Urinary bladder (tissue), 4 donors: ENCODE results near the gene VPS13C. TPM values are rescaled to one million over a fixed set of nuclear protein-coding genes. Genes with fewer than 3 reads are reported as not detected.

Experiments
- DNase-seq: peaks from one replicate; pipeline ENCODE4 v3.0.0-alpha.2; 2015; ENCODE audit errors: extremely low spot score
- H3K27ac ChIP-seq: one replicate; pipeline ENCODE4 v1.5.1; 2013; ENCODE audit warnings: low read depth, mild to moderate bottlenecking, moderate library complexity
- H3K36me3 ChIP-seq: one replicate; pipeline ENCODE4 v1.6.1; 2013; ENCODE audit warnings: mild to moderate bottlenecking, moderate library complexity; ENCODE audit not compliant: insufficient read depth
- H3K4me1 ChIP-seq: one replicate; pipeline ENCODE4 v1.6.1; 2013; ENCODE audit warnings: mild to moderate bottlenecking, moderate library complexity; ENCODE audit not compliant: insufficient read depth
- H3K4me3 ChIP-seq: one replicate; pipeline ENCODE4 v1.5.1; 2013; ENCODE audit warnings: low read depth, low read length
- WGBS: extraction: QIAGEN DNeasy Blood & Tissue Kit; methylation state at CpG from one replicate; pipeline ENCODE4 v1.1.7; 2013; 5-methylcytosine and 5-hydroxymethylcytosine counted together
- polyA plus RNA-seq: library from polyadenylated mRNA; stranded (reverse); fragments of 200-250 nt; gene quantifications from one replicate; pipeline ENCODE4 v1.2.3, GENCODE V29; 2013
- total RNA-seq: library from RNA; depleted of rRNA; stranded (reverse); fragments of >200 nt; gene quantifications from one replicate; pipeline ENCODE4 v1.2.3, GENCODE V29; 2014
- donor health status: healthy with polysubstance abuse.
- donor health status: healthy.

The VPS13C gene
- total and polyA plus RNA-seq, 2 donors = 19.5 to 202 TPM

DNA sequence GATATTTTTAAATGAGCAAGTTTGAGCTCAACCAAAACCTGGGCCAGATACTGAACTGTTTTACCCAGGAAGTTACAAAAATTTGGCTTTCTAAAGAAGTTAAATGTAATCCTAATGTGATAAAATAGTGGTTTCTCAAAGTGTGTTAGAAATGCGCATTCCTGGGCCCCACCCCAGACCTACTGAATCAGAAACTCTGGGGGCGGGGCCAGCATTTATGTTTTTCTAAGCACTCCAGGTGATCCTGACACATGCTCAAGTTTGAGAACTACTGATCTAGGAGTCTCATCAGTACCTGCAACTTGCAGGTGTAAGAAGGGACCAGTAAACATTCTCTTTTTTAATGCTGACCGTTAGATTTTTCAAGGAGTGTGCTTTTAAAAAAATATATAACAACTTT lies 190.6 kb downstream of the VPS13C start:
- Histone ChIP-seq H3K4me1 (no peaks in the 10 kb centered on the region), H3K4me3 (no peak overlapping the region), H3K36me3 (peaks cover 2% of the 10 kb centered on the region), H3K27ac (no peak overlapping the region)
- no peak for DNase-seq
- 95% methylated on average over 3 of the region's 3 CpGs for WGBS

- Histone ChIP-seq H3K4me3 (no peak overlapping the region), H3K36me3 (no peaks in the 10 kb centered on the region), H3K27ac (no peak overlapping the region), H3K4me1 (no peaks in the 10 kb centered on the region)
- WGBS = 97% methylated on average over 3 of the region's 3 CpGs
- no peak for DNase-seq
Measured at GRCh38 chr15:61861962-61862361, 198.3 kb downstream of the VPS13C start.

GRCh38 chr15:61857169-61857829 lies 202.9 kb downstream of the VPS13C start:
- DNase-seq = no peak
- Histone ChIP-seq H3K27ac (no peak overlapping the region), H3K36me3 (no peaks in the 10 kb centered on the region), H3K4me3 (no peak overlapping the region), H3K4me1 (no peaks in the 10 kb centered on the region)
- WGBS = 79% methylated on average over 8 of the region's 8 CpGs

GRCh38 chr15:61856295-61856694 lies 204.0 kb downstream of the VPS13C start:
- Histone ChIP-seq H3K36me3 (no peaks in the 10 kb centered on the region), H3K4me1 (no peaks in the 10 kb centered on the region), H3K4me3 (no peak overlapping the region), H3K27ac (no peak overlapping the region)
- no peak for DNase-seq
- 91% methylated on average over 1 of the region's 1 CpG for WGBS

DNA sequence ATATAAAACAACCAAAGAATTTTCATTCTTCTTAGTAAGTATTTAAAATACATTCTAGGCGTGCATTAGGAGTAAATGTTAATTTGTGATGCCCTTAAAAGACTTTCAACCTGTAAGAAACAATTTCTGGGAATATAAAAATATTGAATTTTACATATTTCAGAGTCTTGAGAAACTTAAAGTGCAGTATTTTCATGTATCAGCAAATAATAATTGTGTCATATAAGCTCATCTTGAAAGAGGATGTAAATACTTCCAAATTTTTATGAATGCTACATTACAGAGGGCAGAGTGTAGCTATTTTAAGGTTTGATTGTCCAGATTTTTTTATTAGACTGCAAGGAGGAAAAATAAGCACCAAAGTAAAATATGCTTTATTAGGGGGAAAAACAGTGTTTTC lies 207.1 kb downstream of the VPS13C start:
- Histone ChIP-seq H3K4me1 (no peaks in the 10 kb centered on the region), H3K4me3 (no peak overlapping the region), H3K36me3 (no peaks in the 10 kb centered on the region), H3K27ac (no peak overlapping the region)
- WGBS = 95% methylated on average over 1 of the region's 1 CpG
- DNase-seq = no peak

- Histone ChIP-seq H3K27ac (no peak overlapping the region), H3K4me1 (no peaks in the 10 kb centered on the region), H3K36me3 (no peaks in the 10 kb centered on the region), H3K4me3 (no peak overlapping the region)
- no peak for DNase-seq
- WGBS = 82% methylated on average over 4 of the region's 4 CpGs
Measured at GRCh38 chr15:61851955-61852354, 208.3 kb downstream of the VPS13C start.

DNA sequence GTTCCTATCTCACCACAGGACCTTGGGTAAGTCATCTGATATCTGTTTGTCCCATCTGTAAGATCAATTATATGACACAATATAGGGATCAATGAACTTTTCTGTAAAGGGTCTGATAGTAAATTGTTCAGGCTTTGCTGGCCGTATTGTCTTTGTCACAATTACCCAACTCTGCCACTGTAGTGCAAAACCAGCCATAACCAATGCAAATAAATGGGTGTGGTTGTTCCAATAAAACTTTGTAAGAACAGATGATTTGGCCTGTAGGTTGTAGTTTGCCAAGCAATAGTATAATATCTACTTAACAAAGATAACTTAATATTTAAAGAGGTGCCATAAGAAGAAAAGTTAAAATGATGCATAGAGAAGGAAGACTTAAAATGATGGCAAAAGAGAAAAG lies 210.8 kb downstream of the VPS13C start:
- no peaks in the 10 kb centered on the region for H3K36me3 ChIP-seq
- H3K4me3 ChIP-seq = no peak overlapping the region
- DNase-seq = no peak
- 90% methylated on average over 1 of the region's 1 CpG for WGBS
- H3K4me1 ChIP-seq = no peaks in the 10 kb centered on the region
- no peak overlapping the region for H3K27ac ChIP-seq

GRCh38 chr15:61841466-61841865 lies 218.8 kb downstream of the VPS13C start:
- H3K27ac ChIP-seq = no peak overlapping the region
- WGBS = 85% methylated on average over 9 of the region's 9 CpGs
- no peaks in the 10 kb centered on the region for H3K4me1 ChIP-seq
- H3K36me3 ChIP-seq = no peaks in the 10 kb centered on the region
- no peak for DNase-seq
- H3K4me3 ChIP-seq = no peak overlapping the region

DNA sequence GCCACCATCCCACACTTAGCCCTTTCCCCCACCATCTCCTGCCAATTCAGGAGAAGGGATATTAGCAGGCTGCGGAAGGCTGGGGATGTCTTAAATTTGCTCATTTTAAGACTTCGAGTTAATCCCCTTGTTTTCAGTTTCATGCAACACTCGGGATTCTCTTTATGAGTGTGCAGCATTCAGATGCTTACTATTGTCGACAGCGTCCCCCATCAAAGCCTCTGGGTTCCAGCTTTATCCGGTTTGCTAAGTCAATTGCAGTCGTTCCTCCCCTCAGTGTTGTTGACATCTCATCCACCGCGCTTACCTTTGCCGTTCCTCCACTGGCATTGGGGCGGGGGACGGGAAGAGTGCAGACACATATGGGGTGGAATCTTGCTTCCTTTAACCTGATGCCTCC lies 220.2 kb downstream of the VPS13C start:
- DNase-seq = no peak
- H3K4me1 ChIP-seq = no peaks in the 10 kb centered on the region
- 48% methylated on average over 12 of the region's 12 CpGs for WGBS
- no peak overlapping the region for H3K4me3 ChIP-seq
- no peaks in the 10 kb centered on the region for H3K36me3 ChIP-seq
- H3K27ac ChIP-seq = no peak overlapping the region

DNA sequence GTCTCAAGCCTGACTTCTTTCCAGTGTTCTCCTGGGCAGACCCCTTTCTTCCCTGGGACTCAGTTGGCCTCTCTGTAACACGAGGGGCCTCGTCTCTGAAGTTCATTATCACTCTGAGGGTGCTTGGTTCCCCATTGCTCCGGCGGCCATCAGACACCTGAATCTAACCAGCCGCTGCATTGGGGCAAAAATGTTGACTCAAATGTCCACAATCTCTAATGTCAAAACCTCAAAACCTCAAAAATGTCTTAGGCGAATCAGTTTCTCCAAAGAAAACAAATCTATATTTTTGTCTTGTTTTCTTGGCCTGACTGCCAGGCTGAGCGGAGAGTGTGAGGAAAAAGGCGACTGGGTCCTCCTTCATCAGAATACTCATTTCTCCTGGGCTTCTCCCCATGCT lies 220.7 kb downstream of the VPS13C start:
- Histone ChIP-seq H3K4me1 (no peaks in the 10 kb centered on the region), H3K36me3 (no peaks in the 10 kb centered on the region), H3K27ac (no peak overlapping the region), H3K4me3 (no peak overlapping the region)
- no peak for DNase-seq
- WGBS = 88% methylated on average over 8 of the region's 8 CpGs

DNA sequence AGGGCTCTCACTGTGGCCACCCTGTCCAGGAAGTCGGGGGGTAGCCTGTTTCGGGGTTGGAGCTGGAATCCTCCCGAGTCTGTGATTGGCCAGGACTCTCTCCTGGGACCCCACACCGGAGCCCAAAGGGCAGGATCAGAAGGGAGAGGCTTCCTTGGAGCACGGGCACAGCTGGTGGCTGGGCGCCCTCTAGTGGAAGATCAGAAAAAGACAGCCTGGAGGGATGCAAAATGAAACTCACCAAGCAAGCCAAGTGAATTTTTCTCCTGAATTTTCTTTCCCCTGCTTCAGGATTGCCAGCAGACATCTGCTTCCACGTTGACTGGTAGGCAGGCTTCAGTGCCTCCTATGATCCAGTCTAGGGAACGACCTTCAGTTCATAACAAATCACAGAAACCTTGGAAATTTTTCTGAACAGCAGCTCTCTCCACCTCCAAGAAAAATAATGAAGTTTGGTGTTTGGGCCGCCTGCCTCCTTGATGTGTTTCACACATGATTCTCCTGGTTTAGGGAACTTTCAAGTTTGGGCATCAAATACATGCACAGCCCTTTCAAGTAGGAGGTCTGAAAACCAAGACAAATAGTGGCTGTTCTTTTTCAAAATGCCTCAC lies 224.6 kb downstream of the VPS13C start:
- WGBS = 9% methylated on average over 9 of the region's 9 CpGs
- DNase-seq = no peak
- no peak overlapping the region for H3K4me3 ChIP-seq
- H3K36me3 ChIP-seq = no peaks in the 10 kb centered on the region
- H3K27ac ChIP-seq = no peak overlapping the region
- H3K4me1 ChIP-seq = no peaks in the 10 kb centered on the region

DNA sequence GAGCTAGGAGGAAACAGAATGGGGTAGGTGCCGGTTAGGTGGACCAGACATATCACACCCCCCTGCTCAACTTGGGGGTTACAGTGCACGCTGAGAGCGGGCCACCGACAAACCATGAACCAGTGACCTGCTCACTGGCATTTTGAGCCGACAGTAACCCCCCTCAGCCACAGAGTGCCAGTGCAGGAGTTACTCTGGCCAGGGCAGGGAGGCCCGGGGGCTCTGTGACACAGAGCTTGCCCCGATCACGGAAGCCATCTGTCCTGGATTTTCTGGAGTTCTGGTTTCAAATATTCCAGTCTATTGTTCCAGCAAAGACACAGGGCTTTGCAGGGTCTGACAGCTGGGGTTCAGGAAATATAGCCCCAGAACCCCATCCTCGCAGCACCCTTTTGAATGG lies 225.2 kb downstream of the VPS13C start:
- Histone ChIP-seq H3K4me1 (no peaks in the 10 kb centered on the region), H3K36me3 (no peaks in the 10 kb centered on the region), H3K27ac (no peak overlapping the region), H3K4me3 (no peak overlapping the region)
- 82% methylated on average over 9 of the region's 9 CpGs for WGBS
- DNase-seq = no peak

- no peak overlapping the region for H3K4me3 ChIP-seq
- no peak overlapping the region for H3K27ac ChIP-seq
- DNase-seq = peak; percentile 55
- 26% methylated on average over 16 of the region's 16 CpGs for WGBS
- no peaks in the 10 kb centered on the region for H3K4me1 ChIP-seq
- H3K36me3 ChIP-seq = no peaks in the 10 kb centered on the region
Measured at GRCh38 chr15:61834076-61834697, 226.1 kb downstream of the VPS13C start.

GRCh38 chr15:61832223-61832622 lies 228.0 kb downstream of the VPS13C start:
- DNase-seq = no peak
- H3K4me1 ChIP-seq = no peaks in the 10 kb centered on the region
- H3K4me3 ChIP-seq = no peak overlapping the region
- no peaks in the 10 kb centered on the region for H3K36me3 ChIP-seq
- no peak overlapping the region for H3K27ac ChIP-seq
- WGBS = 89% methylated on average over 6 of the region's 6 CpGs
